Fibroblast of lung (primary cell): ENCODE measurements around the gene GPR65. TPM values are rescaled to one million over a fixed set of nuclear protein-coding genes. Genes with fewer than 3 reads are reported as not detected.

Experiments used
- DNase-seq, 2 donors: peaks; one replicate each; pipeline versions ENCODE4 v3.0.0 to v3.0.0-alpha.2; 2010; ENCODE audit warnings: low read depth in 2 of 2
- H2AFZ ChIP-seq: 2 replicates; pipeline ENCODE4 v1.5.1; 2012; ENCODE audit warnings: low read length, control low read depth, inconsistent platforms
- H3K27ac ChIP-seq: 2 replicates; pipeline ENCODE4 v1.5.1; 2011; ENCODE audit warnings: low read length, control low read depth; ENCODE audit not compliant: insufficient read depth
- H3K27me3 ChIP-seq: 2 replicates; pipeline ENCODE4 v1.5.1; 2011; ENCODE audit warnings: mild to moderate bottlenecking, low read length; ENCODE audit not compliant: control insufficient read depth, insufficient read depth
- H3K36me3 ChIP-seq: 2 replicates; pipeline ENCODE4 v1.5.1; 2011; ENCODE audit warnings: low read length; ENCODE audit not compliant: control insufficient read depth, insufficient read depth
- H3K4me1 ChIP-seq: 2 replicates; pipeline ENCODE4 v1.5.1; 2011; ENCODE audit warnings: low read length; ENCODE audit not compliant: control insufficient read depth, insufficient read depth; ENCODE audit errors: extremely low read depth
- H3K4me2 ChIP-seq: 2 replicates; pipeline ENCODE4 v1.5.1; 2011; ENCODE audit warnings: low read length, control low read depth; ENCODE audit not compliant: insufficient read depth; ENCODE audit errors: extremely low read depth
- H3K4me3 ChIP-seq, 4 experiments: fragments of 200-600 bp in 1 of 4; sonication (generic) in 1 of 4; replicated peaks in 1 of 4; 2 replicates each; pipeline ENCODE4 v1.5.1; 2011 to 2016; ENCODE audit warnings: low read length in 4 of 4, low read depth in 3 of 4, mild to moderate bottlenecking in 3 of 4, control low read depth in 2 of 4, inconsistent platforms in 1 of 4, mixed read lengths in 1 of 4; ENCODE audit not compliant: insufficient read depth in 1 of 4; ENCODE audit errors: control extremely low read depth in 1 of 4
- H3K79me2 ChIP-seq: 2 replicates; pipeline ENCODE4 v1.5.1; 2012; ENCODE audit warnings: mild to moderate bottlenecking, low read length, inconsistent platforms; ENCODE audit not compliant: control insufficient read depth, insufficient read depth
- H3K9ac ChIP-seq: 2 replicates; pipeline ENCODE4 v1.5.1; 2011; ENCODE audit warnings: mild to moderate bottlenecking, low read length, control low read depth; ENCODE audit not compliant: insufficient read depth
- H3K9me3 ChIP-seq: 2 replicates; pipeline ENCODE4 v1.5.1; 2012; ENCODE audit warnings: low read depth, low read length; ENCODE audit not compliant: control insufficient read depth, insufficient read depth
- H4K20me1 ChIP-seq: 2 replicates; pipeline ENCODE4 v1.5.1; 2011; ENCODE audit warnings: low read length; ENCODE audit not compliant: control insufficient read depth, insufficient read depth; ENCODE audit errors: extremely low read depth
- EZH2 ChIP-seq: IDR thresholded peaks from 2 replicates; pipeline ENCODE4 v1.5.1; 2012; ENCODE audit warnings: low read length, control low read depth, mild to moderate bottlenecking; ENCODE audit errors: missing control alignments
- polyA plus RNA-seq, 2 donors: library from polyadenylated mRNA; depleted of rRNA in 1 of 2; stranded (reverse) in 1 of 2; unstranded in 1 of 2; fragments of >200 nt; gene quantifications; 2 replicates each; pipeline ENCODE4 v1.2.1, GENCODE V29; 2011 to 2012; ENCODE audit warnings: missing spikeins in 1 of 2
- total RNA-seq: library from RNA; depleted of rRNA; stranded (reverse); fragments of >200 nt; gene quantifications from 2 replicates; pipeline ENCODE4 v1.2.1, GENCODE V29; 2014
- TF ChIP-seq, protein P1 (sequence below), 2 donors: IDR thresholded peaks in 1 of 2; conservative IDR thresholded peaks in 1 of 2; 1 replicate in 1 of 2; 2 replicates in 1 of 2; pipeline ENCODE4 v1.5.1; 2011 to 2012; ENCODE audit warnings: low read length in 2 of 2, control low read depth in 1 of 2, inconsistent platforms in 1 of 2, low read depth in 1 of 2, mild to moderate bottlenecking in 1 of 2

GPR65 gene
- total and polyA plus RNA-seq, 2 donors (not counting 1 experiment from before 2014, with no cell fraction given) = 0.07 to 0.17 TPM

DNA sequence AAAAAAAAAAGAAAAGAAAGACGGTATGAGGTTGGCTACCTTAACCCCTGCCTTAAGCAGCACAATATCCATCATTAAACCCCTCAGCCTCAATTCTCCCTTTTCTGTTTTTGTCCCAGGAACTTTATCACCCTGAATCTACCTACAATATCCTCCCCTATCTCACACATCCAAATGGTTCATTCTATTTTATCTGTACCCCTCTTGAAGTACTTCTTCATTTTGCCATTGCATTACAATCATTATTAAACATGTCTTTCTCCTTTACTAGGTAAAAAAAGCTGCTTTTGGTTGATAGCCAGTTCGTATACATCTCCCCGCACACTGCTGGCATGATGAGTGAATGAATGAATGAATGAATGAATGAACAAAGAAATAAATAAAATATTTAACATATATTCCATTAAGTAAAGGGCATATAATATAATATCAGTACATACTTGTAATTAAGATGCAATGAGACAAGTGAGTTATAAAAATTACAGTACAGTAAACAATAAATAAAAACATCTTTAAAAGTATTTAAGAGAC is 364 bp upstream of the GPR65 start:
- Histone ChIP-seq H3K9me3 (no peaks in the 10 kb centered on the region), H3K27ac (no peak overlapping the region), H3K9ac (no peak overlapping the region), H3K27me3 (no peaks in the 10 kb centered on the region), H3K36me3 (no peaks in the 10 kb centered on the region), H3K4me2 (no peak overlapping the region), H3K4me3 (no peak overlapping the region), H3K79me2 (no peaks in the 10 kb centered on the region), H3K4me1 (no peaks in the 10 kb centered on the region), H2AFZ (no peak overlapping the region), H4K20me1 (no peaks in the 10 kb centered on the region)
- TF ChIP-seq, protein P1, sequence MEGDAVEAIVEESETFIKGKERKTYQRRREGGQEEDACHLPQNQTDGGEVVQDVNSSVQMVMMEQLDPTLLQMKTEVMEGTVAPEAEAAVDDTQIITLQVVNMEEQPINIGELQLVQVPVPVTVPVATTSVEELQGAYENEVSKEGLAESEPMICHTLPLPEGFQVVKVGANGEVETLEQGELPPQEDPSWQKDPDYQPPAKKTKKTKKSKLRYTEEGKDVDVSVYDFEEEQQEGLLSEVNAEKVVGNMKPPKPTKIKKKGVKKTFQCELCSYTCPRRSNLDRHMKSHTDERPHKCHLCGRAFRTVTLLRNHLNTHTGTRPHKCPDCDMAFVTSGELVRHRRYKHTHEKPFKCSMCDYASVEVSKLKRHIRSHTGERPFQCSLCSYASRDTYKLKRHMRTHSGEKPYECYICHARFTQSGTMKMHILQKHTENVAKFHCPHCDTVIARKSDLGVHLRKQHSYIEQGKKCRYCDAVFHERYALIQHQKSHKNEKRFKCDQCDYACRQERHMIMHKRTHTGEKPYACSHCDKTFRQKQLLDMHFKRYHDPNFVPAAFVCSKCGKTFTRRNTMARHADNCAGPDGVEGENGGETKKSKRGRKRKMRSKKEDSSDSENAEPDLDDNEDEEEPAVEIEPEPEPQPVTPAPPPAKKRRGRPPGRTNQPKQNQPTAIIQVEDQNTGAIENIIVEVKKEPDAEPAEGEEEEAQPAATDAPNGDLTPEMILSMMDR (conservative IDR thresholded peaks at IDR 0.05 in 1 of 2, IDR thresholded peaks at IDR 0.05 in 1 of 2; ENCODE audit: low read depth in 1 of 2, low read length in 2 of 2) = no peak
- no peak for DNase-seq

- Histone ChIP-seq H3K27ac (no peak overlapping the region), H4K20me1 (no peaks in the 10 kb centered on the region), H3K4me2 (no peak overlapping the region), H3K4me3 (no peak overlapping the region), H3K27me3 (no peaks in the 10 kb centered on the region), H3K9me3 (no peaks in the 10 kb centered on the region), H2AFZ (no peak overlapping the region), H3K36me3 (no peaks in the 10 kb centered on the region), H3K79me2 (no peaks in the 10 kb centered on the region), H3K4me1 (no peaks in the 10 kb centered on the region), H3K9ac (no peak overlapping the region)
- TF ChIP-seq, protein P1 (conservative IDR thresholded peaks at IDR 0.05 in 1 of 2, IDR thresholded peaks at IDR 0.05 in 1 of 2; ENCODE audit: low read depth in 1 of 2, low read length in 2 of 2) = no peak
- TF ChIP-seq EZH2 = no peak
- peak in 1 of 2 donors; percentile 64 for DNase-seq
Measured at GRCh38 chr14:88005978-88006851, 1.3 kb downstream of the GPR65 start.

GRCh38 chr14:88007608-88008007 is 2.7 kb downstream of the GPR65 start:
- H3K4me3 ChIP-seq = no peak overlapping the region

More at GRCh38 chr14:88007608-88008007, 2.7 kb downstream of the GPR65 start:
- Histone ChIP-seq H3K4me2 (no peak overlapping the region), H2AFZ (no peak overlapping the region), H3K4me1 (no peaks in the 10 kb centered on the region), H3K9me3 (no peaks in the 10 kb centered on the region), H3K36me3 (no peaks in the 10 kb centered on the region), H4K20me1 (no peaks in the 10 kb centered on the region), H3K79me2 (no peaks in the 10 kb centered on the region), H3K27ac (no peak overlapping the region), H3K9ac (no peak overlapping the region), H3K27me3 (no peaks in the 10 kb centered on the region)
- DNase-seq = no peak
- TF ChIP-seq, protein P1 (conservative IDR thresholded peaks at IDR 0.05 in 1 of 2, IDR thresholded peaks at IDR 0.05 in 1 of 2; ENCODE audit: low read depth in 1 of 2, low read length in 2 of 2) = no peak
- TF ChIP-seq EZH2 = no peak
